COLO829 (cell line): ENCODE results near the gene MCCC1.

Experiments used
- DNase-seq: peaks from one replicate; pipeline ENCODE4 v3.0.0; 2012; ENCODE audit warnings: low spot score

Gene MCCC1

GRCh38 chr3:182981038-182981380 is 118.3 kb downstream of the MCCC1 start:
- DNase-seq = no peak

- DNase-seq = peak; percentile 88
Observed at GRCh38 chr3:182980204-182981037, 118.9 kb downstream of the MCCC1 start, which contains the start of gene DCUN1D1. Gene DCUN1D1 (minus strand): TSS chr3:182980538. CDS start chr3:182980489, 49 bp downstream.

DNA sequence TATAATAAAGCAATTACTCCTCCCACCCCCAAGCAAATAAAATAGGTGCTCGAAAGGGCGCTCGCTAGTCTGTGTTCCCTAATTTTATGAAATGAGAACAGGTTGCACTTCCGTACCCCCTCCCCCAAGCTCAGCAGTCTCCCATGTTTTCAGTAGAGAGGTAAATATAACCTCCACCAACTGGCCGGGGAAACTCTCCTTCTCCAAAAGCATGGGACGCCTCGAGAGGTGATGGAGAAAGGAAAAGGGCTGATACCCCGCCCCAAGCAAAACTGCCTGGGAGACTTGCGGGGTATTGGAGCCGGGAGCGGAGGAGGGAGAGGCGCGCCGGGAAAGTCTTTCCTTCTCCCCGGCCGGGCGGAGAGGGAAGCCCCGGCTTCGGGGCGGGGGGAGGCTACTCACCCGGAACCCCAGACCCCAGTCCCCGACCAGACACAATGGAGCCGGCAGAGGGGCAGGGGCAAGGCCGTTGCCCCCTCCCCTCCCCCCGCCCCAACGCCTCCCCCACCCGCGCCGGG is 119.6 kb downstream of the MCCC1 start:
- DNase-seq = no peak

DNA sequence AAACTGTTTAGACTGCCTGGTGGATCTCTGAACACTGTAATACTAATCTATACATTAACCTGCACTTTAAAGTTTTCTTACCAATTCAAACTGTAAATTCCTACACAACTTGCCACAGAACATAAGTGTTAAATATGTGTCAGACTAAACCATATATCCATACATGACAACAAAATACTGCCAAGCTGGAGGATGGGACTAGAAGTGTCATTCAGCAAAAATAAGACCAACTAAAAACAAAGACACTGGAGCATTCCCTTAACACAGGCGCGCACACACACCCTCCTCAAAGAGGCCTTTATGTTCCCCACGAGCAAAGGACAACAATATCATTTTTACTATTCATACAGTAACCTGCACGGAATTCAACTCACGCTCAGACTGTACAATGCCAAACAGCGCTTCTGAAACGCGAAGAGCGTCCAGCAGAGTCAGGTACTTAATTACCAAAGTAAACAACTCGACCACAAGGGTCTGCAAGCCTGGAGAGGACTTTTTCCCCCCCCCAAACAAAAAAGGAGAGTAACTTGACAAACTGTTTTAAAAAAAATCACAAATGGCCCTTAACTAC is 120.1 kb downstream of the MCCC1 start:
- DNase-seq = no peak

GRCh38 chr3:182978387-182978786 is 120.9 kb downstream of the MCCC1 start:
- DNase-seq = no peak

GRCh38 chr3:182973047-182973446 is 126.2 kb downstream of the MCCC1 start:
- DNase-seq = no peak

- no peak for DNase-seq
Observed at GRCh38 chr3:182972387-182972786, 126.9 kb downstream of the MCCC1 start.

DNA sequence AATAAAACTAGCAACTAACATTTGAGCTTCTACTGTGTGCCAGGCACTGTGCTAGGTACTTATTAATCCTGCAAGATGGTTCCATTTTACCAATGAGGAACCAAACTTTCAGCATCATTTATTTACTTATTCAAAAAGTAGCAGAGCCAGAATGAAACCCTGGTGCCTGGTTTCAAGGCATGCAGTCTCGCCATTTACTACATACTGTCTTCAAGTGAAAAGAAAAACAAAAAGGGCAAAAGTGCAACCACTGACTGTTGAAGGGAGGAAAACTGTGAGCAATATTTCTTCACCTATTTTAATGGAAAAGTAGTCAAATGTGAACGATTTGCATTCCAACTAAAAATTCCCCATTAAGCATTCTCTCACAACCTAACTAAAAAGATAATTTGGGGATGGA is 127.7 kb downstream of the MCCC1 start:
- DNase-seq = no peak

GRCh38 chr3:182970811-182971418 is 128.4 kb downstream of the MCCC1 start:
- no peak for DNase-seq

GRCh38 chr3:182969853-182970252 is 129.4 kb downstream of the MCCC1 start:
- no peak for DNase-seq

DNA sequence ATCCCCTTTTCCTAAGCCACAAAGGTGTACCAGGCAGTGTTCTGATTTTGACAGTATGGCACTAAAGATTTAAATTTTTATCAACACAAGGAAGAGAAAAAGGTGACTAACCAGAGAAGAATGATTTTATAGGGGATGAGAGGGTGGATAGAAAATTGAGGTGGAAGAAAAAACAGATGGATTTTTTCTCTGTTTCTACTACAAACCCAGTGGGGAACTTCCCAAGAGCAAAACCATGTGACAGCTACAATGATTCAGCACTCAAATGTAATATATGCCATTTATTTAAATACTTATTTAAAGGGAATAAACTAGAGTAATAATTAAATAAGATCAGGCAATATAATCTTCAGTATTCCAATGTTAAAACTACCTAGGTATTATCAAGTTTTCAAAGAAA is 130.0 kb downstream of the MCCC1 start:
- peak; percentile 77 for DNase-seq

DNA sequence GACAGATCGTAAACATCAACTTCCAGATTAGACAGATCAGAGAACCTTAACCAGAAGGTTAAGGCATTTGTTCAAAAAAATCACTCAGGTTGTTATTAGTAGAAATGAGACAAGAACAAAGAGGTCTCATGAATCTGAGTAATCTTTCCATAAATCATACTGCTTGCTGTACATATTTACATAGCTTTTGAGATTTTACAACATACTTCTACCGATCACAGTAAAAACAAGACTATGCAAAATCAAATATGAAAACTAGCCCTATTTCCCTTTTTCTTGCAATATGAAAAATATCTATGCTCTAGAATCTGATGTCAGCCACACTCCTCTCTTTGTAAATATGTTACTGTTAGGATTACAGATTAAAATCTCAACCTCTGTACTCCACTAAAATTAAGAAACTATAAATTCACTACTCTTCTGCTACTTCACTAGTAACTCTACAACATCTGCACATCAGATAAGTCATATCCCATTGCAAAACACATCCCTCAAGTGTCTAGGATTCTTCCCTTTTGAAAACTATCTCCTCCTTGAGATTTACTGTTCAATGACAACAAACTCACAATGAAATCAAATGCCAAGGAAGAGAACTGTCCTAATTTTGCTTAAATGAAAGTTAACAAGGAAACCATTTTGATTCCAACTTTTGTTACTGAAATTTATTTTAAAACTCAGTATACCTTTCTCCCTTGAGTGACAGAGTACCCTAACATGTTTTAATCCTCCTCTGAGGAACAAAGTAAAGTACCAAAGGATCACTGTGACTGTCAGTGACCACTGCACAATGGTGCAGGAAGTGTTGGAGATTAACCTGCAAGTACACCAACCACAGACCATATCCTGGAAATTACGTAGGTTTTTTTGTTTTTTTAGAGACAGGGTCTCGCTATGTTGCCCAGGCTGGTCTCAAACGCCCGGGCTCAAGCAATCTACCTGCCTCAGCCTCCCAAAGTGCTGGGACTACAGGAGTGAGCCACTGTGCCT is 131.8 kb downstream of the MCCC1 start:
- no peak for DNase-seq

GRCh38 chr3:182965861-182966366 is 133.4 kb downstream of the MCCC1 start:
- no peak for DNase-seq
